Bone marrow (tissue), 2 donors: ENCODE results near the gene GTF2A1.
"Not testable (repeated sequence)": the region's sequence is repeated elsewhere in the genome, so short reads cannot be mapped to it uniquely, and the experiment has no call there.

Experiments used
- DNase-seq, 2 donors: peaks; one replicate each; lab custom pipeline; 2025; lab: John Stamatoyannopoulos, UW

GTF2A1 gene

GRCh38 chr14:81231540-81231939 is 10.8 kb upstream of the GTF2A1 start:
- DNase-seq: no peak

DNA sequence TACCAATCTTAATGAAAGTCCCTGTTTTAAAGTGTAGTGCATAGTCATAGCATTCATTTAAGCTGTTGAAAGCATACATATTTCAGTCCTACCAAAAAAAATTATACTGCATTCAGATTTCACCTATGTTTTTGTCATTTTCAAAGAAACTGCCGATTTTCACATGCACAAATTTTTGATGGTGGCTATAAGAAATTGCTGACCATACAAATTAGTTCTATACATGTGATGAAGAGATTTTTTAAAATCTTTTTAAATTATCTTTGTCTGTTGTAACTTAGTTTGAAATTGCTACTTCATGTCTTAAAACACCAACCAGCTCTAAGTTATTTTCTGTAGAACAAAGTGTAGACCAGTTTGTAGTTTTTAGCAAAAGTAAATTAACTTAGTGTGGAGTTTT is 3.5 kb upstream of the GTF2A1 start:
- DNase-seq: no peak

GRCh38 chr14:81223788-81224187 is 3.0 kb upstream of the GTF2A1 start:
- not testable (repeated sequence) for DNase-seq

DNA sequence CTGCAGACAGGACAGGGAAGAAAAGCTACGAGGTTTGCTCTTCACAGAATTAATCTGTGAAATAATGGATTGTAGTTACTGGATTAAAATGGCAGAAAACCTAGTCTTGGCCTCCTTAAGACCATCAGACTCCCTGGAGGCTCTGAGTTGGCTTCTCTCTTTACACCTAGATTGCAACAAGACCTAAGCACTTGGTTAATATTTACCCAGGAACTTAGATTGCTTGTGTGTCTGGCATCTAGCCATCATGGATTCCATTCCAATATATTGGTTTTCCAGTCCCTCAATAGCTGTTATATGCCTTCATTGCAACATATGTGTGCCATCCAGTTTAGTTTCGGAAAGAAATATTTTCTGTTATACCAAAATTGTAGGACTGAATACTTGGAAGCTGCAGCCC is 1.9 kb upstream of the GTF2A1 start:
- DNase-seq: no peak

DNA sequence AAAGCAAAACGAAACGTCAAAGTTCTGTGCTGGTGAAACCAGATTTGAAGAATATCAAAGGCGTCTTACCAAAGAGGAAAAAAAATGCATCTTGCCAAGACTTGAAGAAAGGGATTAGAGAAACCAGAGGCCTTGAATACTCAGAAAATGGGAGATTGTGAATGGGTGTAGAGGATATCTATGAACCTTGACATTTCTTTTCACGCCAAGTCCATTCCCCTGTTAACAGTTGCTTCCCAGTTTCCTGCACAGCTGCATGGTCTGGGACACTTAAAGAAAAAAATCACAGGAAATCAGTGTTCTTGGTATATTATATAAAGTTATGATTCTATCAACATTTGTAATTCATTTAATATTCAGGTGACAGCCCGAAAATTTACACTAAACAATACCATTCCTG is 1.4 kb upstream of the GTF2A1 start:
- no peak for DNase-seq

DNA sequence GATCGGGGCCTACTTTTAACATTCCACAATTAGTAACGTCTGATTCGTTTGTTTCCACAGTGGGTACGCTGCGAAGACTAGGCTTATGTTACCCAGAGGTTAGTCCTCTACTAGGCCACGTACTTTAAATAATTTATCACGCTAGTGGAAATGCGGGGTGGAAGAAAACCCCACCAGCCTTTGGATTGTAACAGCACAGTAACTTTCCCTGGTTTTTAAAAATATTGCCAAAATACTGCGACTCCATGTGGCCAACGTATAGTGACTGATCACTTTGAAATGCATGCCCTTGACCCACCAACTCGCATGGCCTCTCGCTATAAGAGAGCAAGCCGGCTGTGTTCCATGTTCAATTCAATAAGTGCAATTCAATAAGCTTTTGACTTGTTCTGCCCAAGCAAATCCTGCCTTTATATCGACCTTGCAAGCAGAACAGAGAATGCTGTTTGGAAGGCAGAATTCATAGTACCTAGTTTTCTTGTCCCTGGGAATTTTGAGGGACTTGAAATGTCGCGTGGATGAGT is 882 bp upstream of the GTF2A1 start:
- no peak for DNase-seq

GRCh38 chr14:81220580-81220829 is 254 bp downstream of the GTF2A1 start:
- DNase-seq: no peak

- DNase-seq: peak; percentile 33 to 65
These were observed 790 bp downstream of the GTF2A1 start for GRCh38 chr14:81219759-81220579.

DNA sequence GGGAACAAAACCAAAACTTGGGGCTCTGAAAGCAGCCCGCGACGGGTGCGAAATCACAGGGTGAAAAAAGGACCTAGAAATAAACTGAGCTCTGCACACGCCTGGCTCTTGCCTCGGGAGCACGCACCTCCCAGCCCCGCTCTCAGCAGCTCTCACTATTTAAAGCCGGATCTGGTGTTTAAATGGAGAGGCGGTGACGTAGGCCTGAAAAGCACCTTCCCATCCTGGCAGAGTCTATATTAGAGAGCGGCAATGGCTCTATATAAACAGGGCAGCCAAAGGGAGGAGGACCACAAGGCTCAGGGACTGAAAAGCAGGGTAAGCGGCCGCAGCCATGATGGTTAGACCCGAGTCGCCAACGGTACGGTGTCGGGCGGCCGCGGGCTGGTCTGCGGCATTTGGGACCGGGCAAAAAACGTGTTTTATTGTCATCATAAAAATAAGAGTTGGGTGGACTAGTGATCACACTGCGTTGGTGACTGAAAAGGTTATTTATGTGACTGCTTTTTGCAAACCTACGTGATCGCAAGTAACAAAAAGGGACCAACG is 1.5 kb downstream of the GTF2A1 start:
- peak; percentile 75 to 95 for DNase-seq

- DNase-seq: peak in 1 of 2 donors; percentile 25
These were observed 8.9 kb downstream of the GTF2A1 start for GRCh38 chr14:81211844-81212243.

DNA sequence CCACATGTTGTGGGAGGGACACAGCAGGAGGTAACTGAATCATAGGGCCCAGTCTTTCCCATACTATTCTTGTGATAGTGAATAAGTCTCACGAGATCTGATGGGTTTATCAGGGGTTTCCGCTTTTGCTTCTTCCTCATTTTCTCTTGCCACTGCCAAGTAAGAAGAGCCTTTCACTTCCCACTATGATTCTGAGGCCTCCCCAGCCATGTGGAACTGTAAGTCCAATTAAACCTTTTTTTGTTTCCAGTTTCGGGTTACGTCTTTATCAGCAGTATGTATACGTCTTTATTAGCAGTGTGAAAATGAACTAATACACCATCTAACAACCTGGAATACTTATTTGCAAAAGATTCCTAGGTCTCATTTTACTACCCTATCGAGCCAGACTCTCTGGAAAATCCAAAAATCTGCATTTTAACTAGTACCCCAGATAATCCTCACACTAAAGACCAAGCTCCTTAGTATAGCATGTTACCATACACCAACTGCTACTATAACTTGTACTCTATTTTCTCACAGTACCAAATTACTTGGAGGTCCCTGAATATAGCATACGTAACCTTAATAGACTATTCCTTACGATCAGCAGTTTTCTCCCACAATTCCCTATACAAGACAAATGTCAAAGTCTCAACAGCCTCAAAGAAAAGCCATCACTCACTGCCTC is 11.5 kb downstream of the GTF2A1 start:
- peak in 1 of 2 donors; percentile 38 for DNase-seq

- DNase-seq: peak in 1 of 2 donors; percentile 9
These were observed 12.3 kb downstream of the GTF2A1 start for GRCh38 chr14:81208489-81208888.

- no peak for DNase-seq
These were observed 14.6 kb downstream of the GTF2A1 start for GRCh38 chr14:81206115-81206514.

DNA sequence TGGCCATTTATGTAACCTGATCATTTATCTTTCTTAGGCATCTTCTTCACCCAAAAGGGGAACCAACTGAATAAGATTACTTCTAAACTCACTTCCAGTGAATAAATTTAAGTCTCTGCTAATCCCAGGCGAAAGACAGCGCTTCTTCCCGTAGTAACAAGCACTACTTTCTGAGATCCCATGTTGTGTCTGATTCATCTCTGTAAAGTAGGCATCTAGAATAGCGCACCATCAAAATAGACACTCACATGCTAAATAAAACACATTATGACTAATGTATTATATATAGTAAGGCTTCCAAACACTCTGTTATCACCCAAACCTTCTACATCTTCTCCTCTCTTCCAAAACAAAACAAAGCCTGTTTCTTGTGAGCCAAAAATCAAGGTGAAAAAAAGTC is 15.1 kb downstream of the GTF2A1 start:
- peak in 1 of 2 donors; percentile 17 for DNase-seq

GRCh38 chr14:81200054-81200453 is 20.7 kb downstream of the GTF2A1 start:
- peak in 1 of 2 donors; percentile 32 for DNase-seq

DNA sequence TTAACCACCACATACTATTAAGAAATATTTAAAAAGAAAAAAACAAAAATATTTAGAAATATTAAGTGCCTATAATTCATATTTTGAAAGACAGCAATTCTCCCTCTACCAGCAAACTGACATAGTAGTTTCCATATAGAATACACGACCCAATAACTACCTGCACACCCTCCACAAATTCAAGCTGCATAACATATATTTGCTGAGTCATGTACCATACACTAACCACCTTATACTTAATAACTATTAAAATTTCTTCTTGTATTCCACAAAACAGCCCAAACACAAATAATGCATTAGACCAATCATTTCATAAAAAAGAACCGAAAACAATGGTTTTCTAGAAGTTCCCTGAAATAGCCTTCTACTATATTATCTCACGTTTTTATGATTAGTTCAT is 21.7 kb downstream of the GTF2A1 start:
- no peak for DNase-seq

GRCh38 chr14:81198651-81199050 is 22.1 kb downstream of the GTF2A1 start:
- no peak for DNase-seq

- no peak for DNase-seq
These were observed 26.7 kb downstream of the GTF2A1 start for GRCh38 chr14:81193924-81194633.

- DNase-seq: no peak
These were observed 28.2 kb downstream of the GTF2A1 start for GRCh38 chr14:81192594-81192993.

DNA sequence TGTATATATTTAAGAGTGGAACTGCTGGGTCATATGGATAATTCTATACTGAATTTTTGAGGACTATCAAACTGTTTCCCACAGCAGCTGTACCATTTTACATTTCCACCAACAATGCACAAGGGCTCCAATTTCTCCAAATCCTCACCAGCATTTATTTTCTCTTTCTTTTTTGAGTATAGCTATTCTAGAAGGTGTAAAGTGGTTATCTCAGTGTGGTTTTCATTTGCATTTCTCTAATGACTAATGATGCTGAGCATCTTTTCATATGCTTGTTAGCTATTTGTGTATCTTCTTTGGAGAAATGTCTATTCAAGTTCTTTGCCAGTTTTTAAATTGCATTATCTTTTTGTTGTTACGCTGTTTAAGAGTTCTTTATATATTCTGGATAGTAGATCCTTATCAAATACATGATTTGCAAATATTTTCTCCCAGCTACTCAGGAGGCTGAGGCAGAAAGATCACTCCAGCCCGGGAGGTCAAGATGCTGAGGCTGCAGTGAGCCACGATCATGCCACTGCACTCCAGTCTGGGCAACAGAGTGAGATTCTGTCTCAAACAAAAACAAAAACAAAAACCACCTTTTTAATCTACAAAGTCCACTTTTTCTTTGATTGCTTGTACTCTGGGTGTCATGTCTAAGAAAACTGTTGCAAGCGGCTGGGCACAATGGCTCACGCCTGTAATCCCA is 32.8 kb downstream of the GTF2A1 start:
- no peak for DNase-seq

DNA sequence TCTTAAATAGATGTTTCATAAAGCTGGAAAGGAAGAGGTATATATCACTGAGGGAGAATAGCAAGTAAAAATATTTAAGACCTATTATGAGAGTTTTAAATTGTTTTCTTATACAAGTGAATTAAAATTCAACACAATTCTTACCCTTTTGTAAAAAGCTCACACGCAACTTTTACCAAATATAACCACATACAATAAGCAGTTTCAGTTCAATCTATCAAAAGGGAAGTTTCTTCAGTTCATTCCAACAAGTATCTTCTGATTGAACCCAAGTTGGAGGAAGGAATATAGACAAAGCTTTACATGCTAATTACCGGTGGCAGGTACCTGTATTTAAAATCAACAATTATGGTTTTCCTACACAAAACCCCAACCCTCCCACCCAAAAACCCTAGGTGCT is 41.1 kb downstream of the GTF2A1 start:
- no peak for DNase-seq

DNA sequence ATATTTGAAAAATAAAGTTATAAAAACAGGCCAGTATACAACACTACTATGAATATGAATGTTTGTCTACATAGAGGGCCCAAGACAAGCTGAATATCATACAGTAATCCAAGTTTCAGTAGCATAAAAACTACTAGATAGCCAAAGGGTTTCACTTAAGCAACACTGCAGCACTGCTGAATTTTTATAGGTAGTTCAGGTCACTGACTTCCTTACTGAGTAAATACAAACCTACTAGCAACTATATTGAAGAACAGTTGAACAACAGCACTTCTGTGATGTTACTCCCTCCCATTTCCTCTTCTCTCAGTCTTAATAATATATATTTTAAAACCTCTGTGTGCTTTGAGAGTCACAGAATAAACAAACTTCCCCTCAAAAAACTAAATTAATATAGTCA is 42.7 kb downstream of the GTF2A1 start:
- no peak for DNase-seq
